ENCODE data around the gene DAZL.

DNA sequence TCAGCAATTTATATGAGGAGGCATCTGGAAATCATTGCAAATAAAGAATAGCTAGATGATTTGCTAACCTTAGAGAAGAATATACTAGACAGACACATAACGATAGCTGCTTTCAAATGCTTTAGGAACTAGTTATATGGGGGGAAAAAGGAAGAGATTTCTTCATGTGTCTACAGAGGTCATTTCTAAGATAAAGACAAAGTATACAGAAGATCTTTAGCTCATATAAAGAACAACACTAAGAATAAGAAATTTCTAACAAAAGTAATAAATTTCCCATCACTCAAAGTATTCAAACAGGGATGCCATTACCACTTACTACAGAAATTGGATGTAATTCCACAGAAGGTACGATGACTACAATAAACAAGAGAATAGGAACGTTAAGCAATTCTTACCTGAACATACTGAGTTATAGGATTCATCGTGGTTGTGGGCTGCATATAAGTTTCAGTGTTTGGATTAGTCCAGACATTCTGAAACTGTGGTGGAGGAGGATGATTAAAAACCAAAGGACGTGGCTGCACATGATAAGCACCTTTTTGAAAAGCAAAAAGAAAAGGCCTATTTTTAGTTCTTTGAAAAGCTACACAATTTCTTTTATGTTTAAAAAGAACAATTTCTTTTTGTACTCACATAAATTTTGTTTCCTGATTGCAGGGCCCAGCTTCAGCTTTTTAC, 8.7 kb downstream of the DAZL start:
- no peak for TF ChIP-seq POLR2AphosphoS5 (IDR thresholded peaks at IDR 0.05; ENCODE audit: low read depth, low read length)
- TF ChIP-seq, protein P1, sequence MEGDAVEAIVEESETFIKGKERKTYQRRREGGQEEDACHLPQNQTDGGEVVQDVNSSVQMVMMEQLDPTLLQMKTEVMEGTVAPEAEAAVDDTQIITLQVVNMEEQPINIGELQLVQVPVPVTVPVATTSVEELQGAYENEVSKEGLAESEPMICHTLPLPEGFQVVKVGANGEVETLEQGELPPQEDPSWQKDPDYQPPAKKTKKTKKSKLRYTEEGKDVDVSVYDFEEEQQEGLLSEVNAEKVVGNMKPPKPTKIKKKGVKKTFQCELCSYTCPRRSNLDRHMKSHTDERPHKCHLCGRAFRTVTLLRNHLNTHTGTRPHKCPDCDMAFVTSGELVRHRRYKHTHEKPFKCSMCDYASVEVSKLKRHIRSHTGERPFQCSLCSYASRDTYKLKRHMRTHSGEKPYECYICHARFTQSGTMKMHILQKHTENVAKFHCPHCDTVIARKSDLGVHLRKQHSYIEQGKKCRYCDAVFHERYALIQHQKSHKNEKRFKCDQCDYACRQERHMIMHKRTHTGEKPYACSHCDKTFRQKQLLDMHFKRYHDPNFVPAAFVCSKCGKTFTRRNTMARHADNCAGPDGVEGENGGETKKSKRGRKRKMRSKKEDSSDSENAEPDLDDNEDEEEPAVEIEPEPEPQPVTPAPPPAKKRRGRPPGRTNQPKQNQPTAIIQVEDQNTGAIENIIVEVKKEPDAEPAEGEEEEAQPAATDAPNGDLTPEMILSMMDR (IDR thresholded peaks at IDR 0.05): no peak
- TF ChIP-seq TCF7L2 (IDR thresholded peaks at IDR 0.05; ENCODE audit: low read depth, low read length): no peak
- TF ChIP-seq SIN3A (IDR thresholded peaks at IDR 0.05; ENCODE audit: borderline replicate concordance, insufficient read depth, low read depth, low read length): no peak
- TF ChIP-seq, protein P2, sequence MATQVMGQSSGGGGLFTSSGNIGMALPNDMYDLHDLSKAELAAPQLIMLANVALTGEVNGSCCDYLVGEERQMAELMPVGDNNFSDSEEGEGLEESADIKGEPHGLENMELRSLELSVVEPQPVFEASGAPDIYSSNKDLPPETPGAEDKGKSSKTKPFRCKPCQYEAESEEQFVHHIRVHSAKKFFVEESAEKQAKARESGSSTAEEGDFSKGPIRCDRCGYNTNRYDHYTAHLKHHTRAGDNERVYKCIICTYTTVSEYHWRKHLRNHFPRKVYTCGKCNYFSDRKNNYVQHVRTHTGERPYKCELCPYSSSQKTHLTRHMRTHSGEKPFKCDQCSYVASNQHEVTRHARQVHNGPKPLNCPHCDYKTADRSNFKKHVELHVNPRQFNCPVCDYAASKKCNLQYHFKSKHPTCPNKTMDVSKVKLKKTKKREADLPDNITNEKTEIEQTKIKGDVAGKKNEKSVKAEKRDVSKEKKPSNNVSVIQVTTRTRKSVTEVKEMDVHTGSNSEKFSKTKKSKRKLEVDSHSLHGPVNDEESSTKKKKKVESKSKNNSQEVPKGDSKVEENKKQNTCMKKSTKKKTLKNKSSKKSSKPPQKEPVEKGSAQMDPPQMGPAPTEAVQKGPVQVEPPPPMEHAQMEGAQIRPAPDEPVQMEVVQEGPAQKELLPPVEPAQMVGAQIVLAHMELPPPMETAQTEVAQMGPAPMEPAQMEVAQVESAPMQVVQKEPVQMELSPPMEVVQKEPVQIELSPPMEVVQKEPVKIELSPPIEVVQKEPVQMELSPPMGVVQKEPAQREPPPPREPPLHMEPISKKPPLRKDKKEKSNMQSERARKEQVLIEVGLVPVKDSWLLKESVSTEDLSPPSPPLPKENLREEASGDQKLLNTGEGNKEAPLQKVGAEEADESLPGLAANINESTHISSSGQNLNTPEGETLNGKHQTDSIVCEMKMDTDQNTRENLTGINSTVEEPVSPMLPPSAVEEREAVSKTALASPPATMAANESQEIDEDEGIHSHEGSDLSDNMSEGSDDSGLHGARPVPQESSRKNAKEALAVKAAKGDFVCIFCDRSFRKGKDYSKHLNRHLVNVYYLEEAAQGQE (IDR thresholded peaks at IDR 0.05; ENCODE audit: insufficient read depth in 1 of 2, low read depth in 2 of 2, low read length in 1 of 2): no peak

Data from Panc1 (cell line).